Skeletal muscle tissue (tissue), 4 donors: Measurements from ENCODE around the gene CEP120. TPM values are rescaled to one million over a fixed set of nuclear protein-coding genes. Genes with fewer than 3 reads are reported as not detected.

Source experiments
- H3K27ac ChIP-seq: one replicate; pipeline ENCODE4 v1.7.0; 2013; ENCODE audit warnings: mild to moderate bottlenecking, low read depth, low read length, inconsistent platforms
- H3K27me3 ChIP-seq, 3 donors: one replicate each; pipeline ENCODE4 v1.7.0; 2013; ENCODE audit warnings: low read length in 3 of 3; ENCODE audit not compliant: control insufficient read depth in 3 of 3, insufficient read depth in 3 of 3
- H3K36me3 ChIP-seq, 3 donors: one replicate each; pipeline ENCODE4 v1.7.0; 2013; ENCODE audit warnings: low read length in 3 of 3; ENCODE audit not compliant: control insufficient read depth in 3 of 3, insufficient read depth in 3 of 3
- H3K4me1 ChIP-seq, 3 donors: one replicate each; pipeline ENCODE4 v1.7.0; 2013; ENCODE audit warnings: low read length in 3 of 3, mild to moderate bottlenecking in 3 of 3; ENCODE audit not compliant: control insufficient read depth in 3 of 3, insufficient read depth in 3 of 3
- H3K4me3 ChIP-seq, 3 donors: one replicate each; pipeline ENCODE4 v1.7.0; 2013; ENCODE audit warnings: low read length in 3 of 3
- H3K9ac ChIP-seq, 3 donors: one replicate each; pipeline ENCODE4 v1.7.0; 2013; ENCODE audit warnings: low read length in 3 of 3, mild to moderate bottlenecking in 3 of 3, moderate library complexity in 2 of 3, low read depth in 1 of 3
- H3K9me3 ChIP-seq, 3 donors: one replicate each; pipeline ENCODE4 v1.7.0; 2013; ENCODE audit warnings: low read length in 3 of 3; ENCODE audit not compliant: control insufficient read depth in 3 of 3
- total RNA-seq: library from RNA; depleted of rRNA; stranded (reverse); fragments of >200 nt; gene quantifications from one replicate; pipeline ENCODE4 v1.2.3, GENCODE V29; 2014
- donor health status: Osteomylitis.

The CEP120 gene
- total RNA-seq, 1 donor from 2014 or later = 10.4 TPM

DNA sequence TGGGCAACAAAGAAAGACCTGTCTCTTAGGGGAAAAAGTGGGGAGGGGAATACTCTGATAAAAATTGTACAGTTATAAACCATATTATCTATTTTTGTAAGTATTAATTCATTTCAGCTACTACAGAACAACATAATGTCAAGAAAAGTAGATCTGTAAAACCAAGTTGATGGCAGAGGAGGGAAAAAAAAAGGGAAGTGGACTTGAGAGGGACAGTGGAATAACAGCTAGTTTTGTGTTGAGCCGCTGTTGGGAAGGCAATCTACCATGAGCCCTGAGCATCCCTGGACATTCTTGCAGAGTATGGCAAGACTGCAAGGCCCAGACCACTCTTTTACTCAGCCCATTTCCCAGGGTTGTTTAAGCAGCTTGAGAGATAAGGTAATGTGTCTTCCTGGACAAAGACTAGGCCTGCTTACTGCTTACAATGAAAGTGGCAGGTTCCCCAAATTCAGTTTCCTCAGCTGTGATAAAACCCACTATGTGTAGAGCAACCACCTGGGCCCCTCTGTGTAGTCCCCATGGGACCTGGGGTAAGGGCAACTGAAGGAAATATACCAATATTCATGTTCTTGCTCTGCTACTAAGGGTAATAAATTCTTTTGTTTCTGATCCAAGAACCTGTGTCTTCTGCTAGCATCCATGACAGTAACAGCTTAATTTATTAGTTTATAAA, 25.0 kb downstream of the CEP120 start:
- H3K36me3 ChIP-seq = peaks cover 4 to 32% (median 23%) of the 10 kb centered on the region in 3 donors

DNA sequence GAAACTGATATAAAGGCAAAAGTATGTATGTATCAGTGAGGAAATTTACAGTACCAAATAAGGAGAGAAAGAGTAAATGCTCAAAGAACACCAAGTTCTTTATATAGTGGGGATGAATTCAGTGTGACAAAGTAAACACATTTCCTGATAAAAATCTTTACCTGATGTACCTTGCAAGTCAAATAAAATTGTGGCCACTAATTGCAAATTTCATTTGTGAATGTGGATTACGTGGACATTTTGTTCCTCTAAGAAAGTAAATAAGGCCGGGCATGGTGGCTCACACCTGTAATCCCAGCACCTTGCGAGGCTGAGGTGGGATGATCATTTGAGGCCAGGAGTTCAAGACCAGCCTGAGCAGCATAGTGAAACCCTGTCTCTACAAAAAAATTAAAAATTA, 25.7 kb downstream of the CEP120 start:
- H3K9me3 ChIP-seq = no peaks in the 10 kb centered on the region
- H3K4me1 ChIP-seq = no peaks in the 10 kb centered on the region
- no peak overlapping the region for H3K9ac ChIP-seq
- H3K36me3 ChIP-seq = peaks cover 0 to 28% (median 19%) of the 10 kb centered on the region in 3 donors
- no peaks in the 10 kb centered on the region for H3K27me3 ChIP-seq
- no peak overlapping the region for H3K4me3 ChIP-seq
- H3K27ac ChIP-seq = no peak overlapping the region

More for the DNA sequence above, 25.0 kb downstream of the CEP120 start:
- H3K9me3 ChIP-seq = no peaks in the 10 kb centered on the region
- no peak overlapping the region for H3K27ac ChIP-seq
- no peaks in the 10 kb centered on the region for H3K4me1 ChIP-seq
- H3K27me3 ChIP-seq = no peaks in the 10 kb centered on the region
- no peak overlapping the region for H3K9ac ChIP-seq
- H3K4me3 ChIP-seq = no peak overlapping the region

DNA sequence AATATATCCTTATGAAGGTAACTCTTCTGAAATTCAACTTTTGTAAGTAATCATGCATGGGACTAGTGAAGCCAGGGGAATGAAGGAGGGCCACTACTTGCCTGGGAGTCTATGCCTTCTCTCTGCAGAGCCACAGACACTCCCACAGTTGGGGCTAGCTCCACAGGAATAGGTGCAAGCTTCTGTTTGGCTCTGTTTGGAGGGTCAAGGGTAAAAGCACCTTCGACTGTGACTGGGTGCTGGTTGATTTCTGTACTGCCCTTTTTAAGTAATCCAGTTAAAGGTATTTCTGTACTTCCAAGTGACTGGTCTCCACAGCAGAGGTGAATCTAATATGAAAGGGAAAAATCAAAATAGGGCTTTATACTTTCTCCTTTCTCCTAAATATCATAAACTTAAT, 32.2 kb downstream of the CEP120 start:
- Histone ChIP-seq H3K4me1 (no peaks in the 10 kb centered on the region), H3K27ac (no peak overlapping the region), H3K9me3 (no peaks in the 10 kb centered on the region), H3K9ac (no peak overlapping the region), H3K4me3 (no peak overlapping the region), H3K27me3 (no peaks in the 10 kb centered on the region), H3K36me3 (peaks cover 4 to 22% (median 13%) of the 10 kb centered on the region in 3 donors)

DNA sequence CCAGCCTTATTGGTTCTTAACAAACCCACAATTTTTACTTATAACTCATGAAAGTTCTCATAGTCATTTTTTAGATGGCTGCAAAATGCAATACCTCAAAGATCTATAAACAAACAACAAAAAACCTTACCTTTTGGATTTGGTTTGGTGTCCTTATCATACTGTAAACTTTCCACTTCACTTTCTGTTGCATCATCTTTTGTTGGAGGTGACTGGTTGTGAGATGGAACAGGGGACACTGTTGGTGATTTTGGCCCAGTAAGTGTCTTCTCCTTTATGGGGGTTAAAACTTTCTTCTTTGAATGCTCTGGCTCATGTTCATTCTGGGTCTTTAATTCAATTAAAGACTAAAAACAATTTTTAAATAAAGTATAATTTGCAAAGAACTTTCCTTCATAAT, 33.4 kb downstream of the CEP120 start:
- H3K4me1 ChIP-seq = no peaks in the 10 kb centered on the region
- no peak overlapping the region for H3K4me3 ChIP-seq
- H3K27me3 ChIP-seq = no peaks in the 10 kb centered on the region
- no peak overlapping the region for H3K9ac ChIP-seq
- H3K9me3 ChIP-seq = no peaks in the 10 kb centered on the region
- no peak overlapping the region for H3K27ac ChIP-seq
- H3K36me3 ChIP-seq = peaks cover 10 to 30% (median 23%) of the 10 kb centered on the region in 3 donors

DNA sequence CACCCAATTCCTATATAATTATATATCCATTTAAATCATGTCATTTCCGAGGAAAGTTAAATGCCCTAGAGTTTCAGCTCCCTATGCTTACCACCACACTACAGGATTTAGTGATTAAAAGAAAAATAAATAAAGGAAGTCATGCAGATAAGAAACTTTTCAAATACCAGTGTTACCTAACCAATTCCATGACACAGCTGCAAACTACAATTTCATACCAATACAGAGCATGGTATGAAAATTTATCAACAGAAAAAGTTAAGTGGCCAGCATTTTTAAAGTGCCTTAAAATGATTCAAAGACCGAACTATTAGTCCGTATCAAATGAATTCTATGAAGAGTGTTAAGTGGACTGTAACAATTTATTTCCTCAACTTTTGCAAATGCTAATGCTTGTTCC, 35.9 kb downstream of the CEP120 start:
- H3K9ac ChIP-seq = no peak overlapping the region
- peaks cover 10 to 24% (median 22%) of the 10 kb centered on the region in 3 donors for H3K36me3 ChIP-seq
- no peaks in the 10 kb centered on the region for H3K4me1 ChIP-seq
- H3K27me3 ChIP-seq = no peaks in the 10 kb centered on the region
- H3K9me3 ChIP-seq = no peaks in the 10 kb centered on the region
- no peak overlapping the region for H3K27ac ChIP-seq
- no peak overlapping the region for H3K4me3 ChIP-seq

DNA sequence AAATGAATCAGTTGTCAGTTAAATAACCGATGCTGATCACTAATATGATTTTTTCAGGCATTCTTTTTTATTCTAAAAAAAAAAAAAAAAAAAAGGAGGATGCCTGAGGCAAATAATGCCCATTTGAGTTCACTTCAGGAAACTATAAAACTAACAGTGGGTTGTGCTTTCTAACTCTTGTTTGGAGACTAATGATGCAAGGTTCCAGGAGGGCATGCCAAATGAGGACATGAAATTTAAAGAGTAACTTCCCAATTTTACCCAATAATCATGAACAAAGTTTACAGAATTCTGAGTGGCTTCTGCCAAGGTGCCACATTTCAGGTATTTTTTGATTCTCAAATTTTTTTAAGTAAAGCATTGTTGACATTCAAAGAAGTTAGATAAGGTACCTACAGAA, 41.0 kb downstream of the CEP120 start:
- no peaks in the 10 kb centered on the region for H3K9me3 ChIP-seq
- no peak overlapping the region for H3K9ac ChIP-seq
- H3K36me3 ChIP-seq = peaks cover 9 to 39% (median 29%) of the 10 kb centered on the region in 3 donors
- no peak overlapping the region for H3K27ac ChIP-seq
- H3K4me1 ChIP-seq = no peaks in the 10 kb centered on the region
- H3K27me3 ChIP-seq = no peaks in the 10 kb centered on the region
- H3K4me3 ChIP-seq = no peak overlapping the region

DNA sequence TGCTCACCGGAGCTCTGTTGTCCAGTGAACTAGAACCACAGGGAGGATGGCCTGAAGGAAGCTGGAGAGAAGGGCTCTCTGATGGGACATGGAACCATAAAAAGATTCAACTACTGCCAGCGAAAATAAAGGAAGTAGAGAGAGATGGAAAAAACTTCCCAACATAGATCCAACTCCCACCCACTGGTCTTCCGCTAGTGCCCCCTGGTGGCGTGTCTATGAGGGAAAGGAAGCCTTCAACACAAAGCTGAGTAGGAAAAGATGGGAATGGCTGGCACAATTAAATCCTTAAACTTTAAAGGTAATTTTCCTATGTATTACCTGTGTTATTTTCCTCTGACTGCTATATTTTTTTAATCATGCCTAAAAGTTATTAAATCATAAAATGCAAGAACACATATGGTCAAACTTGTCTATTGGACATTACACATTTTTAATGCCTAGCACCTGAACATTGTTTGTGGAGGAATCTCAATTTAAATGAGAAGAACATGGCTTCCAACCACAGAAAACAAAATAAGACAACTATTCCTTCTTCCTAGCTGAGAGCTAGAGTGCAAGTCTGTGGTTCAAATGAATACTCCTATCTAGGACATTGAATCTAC, 51.5 kb downstream of the CEP120 start:
- H3K4me1 ChIP-seq = no peaks in the 10 kb centered on the region
- H3K9me3 ChIP-seq = no peaks in the 10 kb centered on the region
- H3K27me3 ChIP-seq = no peaks in the 10 kb centered on the region
- H3K27ac ChIP-seq = no peak overlapping the region
- no peak overlapping the region for H3K4me3 ChIP-seq
- no peak overlapping the region for H3K9ac ChIP-seq
- H3K36me3 ChIP-seq = peaks cover 3 to 25% (median 23%) of the 10 kb centered on the region in 3 donors

DNA sequence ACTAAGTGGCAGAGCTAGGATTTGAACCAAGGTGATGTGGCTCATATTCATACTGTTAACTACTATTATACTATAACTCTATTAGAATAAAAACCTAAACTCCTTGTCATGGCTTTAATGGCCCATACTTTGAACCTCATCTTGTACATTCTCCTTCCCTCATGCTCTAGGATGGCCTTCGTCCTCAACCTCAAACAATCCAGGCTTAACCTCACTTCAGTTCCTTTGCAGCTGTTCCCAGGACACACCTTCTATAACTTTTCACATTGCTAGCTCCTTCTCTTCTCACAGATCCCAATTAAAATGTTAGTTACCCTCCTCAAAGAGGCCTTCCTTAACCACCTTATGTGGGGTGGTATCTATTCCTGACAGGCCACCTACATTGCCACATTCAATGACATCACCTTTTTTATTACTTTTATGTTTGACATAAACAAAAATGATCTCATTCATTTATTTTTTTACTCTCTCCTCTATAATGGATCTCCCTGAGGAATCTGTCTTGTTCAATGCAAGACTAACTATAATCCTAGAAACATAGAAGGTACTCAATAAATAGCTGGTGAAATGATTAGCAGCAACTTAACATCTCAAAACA, 53.7 kb downstream of the CEP120 start:
- no peak overlapping the region for H3K4me3 ChIP-seq
- peaks cover 0 to 11% (median 11%) of the 10 kb centered on the region in 3 donors for H3K36me3 ChIP-seq
- no peak overlapping the region for H3K9ac ChIP-seq
- no peak overlapping the region for H3K27ac ChIP-seq
- no peaks in the 10 kb centered on the region for H3K9me3 ChIP-seq
- no peaks in the 10 kb centered on the region for H3K4me1 ChIP-seq
- H3K27me3 ChIP-seq = no peaks in the 10 kb centered on the region

DNA sequence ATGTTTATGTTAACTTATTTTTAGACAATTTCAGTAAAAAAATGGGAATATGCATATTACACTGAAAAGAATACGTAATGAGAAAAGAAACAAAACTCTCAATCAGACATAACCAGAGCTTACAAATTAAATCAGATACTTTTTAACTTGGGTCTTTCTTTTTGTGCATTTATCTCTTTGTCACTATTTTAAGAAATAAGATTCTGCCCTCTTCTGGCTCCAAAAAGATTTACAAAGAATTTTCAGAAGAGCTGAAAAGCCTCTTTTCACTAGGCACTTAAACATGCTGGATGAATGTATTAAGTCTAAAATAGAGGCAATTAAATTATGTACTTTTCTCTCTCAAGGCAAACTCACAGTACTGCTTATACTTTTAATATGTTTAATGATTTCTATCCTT, 55.5 kb downstream of the CEP120 start:
- Histone ChIP-seq H3K4me1 (no peaks in the 10 kb centered on the region), H3K4me3 (no peak overlapping the region), H3K9ac (no peak overlapping the region), H3K27ac (no peak overlapping the region), H3K27me3 (no peaks in the 10 kb centered on the region), H3K36me3 (peaks cover 0 to 11% (median 8%) of the 10 kb centered on the region in 3 donors), H3K9me3 (no peaks in the 10 kb centered on the region)

DNA sequence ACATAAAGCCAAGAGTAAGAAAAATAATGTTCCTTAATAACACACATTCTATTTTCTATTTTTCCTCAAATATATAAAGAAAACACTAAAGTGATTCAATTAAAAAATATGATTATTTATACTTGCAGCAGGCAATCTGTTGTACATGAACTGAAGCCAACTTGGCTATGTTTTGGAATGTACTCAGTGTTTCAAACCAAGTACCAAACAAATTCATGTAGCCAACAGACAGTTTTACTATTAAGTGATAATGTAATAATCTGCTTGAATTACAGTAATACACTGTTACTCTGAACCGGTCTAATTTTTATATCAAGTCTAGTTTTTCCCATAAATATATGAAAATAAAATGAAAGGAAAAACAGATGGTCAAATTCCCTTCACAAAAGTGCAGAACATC, 58.0 kb downstream of the CEP120 start:
- Histone ChIP-seq H3K36me3 (peaks cover 0 to 7% (median 6%) of the 10 kb centered on the region in 3 donors), H3K4me3 (no peak overlapping the region), H3K27ac (no peak overlapping the region), H3K9me3 (no peaks in the 10 kb centered on the region), H3K4me1 (no peaks in the 10 kb centered on the region), H3K9ac (no peak overlapping the region), H3K27me3 (no peaks in the 10 kb centered on the region)
